ENCODE data around the gene HMGB1. TPM values are rescaled to one million over a fixed set of nuclear protein-coding genes. Genes with fewer than 3 reads are reported as not detected.

HMGB1 gene
- total RNA-seq (2014; rRNA removed; shearing (Covaris generic)): 667 and 727 TPM in 2 replicates
- polyA plus RNA-seq (2015; cell fraction: cytosol; rRNA removed): 650 and 795 TPM in 2 replicates
- 668 and 716 TPM in 2 replicates for polyA plus RNA-seq (2015; cell fraction: nucleus; rRNA removed)

GRCh38 chr13:30465593-30466357 lies at the start of gene HMGB1:
HMGB1 (minus strand) TSS chr13:30465936; CDS start chr13:30463680, 2,256 bp downstream.
- peak; percentile 99 for DNase-seq (ENCODE audit: low read depth)

- no peak for DNase-seq (ENCODE audit: low read depth)
Observed at GRCh38 chr13:30510811-30511371, 45.2 kb upstream of the HMGB1 start.

GRCh38 chr13:30510091-30510490 lies 44.4 kb upstream of the HMGB1 start:
- DNase-seq (ENCODE audit: low read depth): no peak

GRCh38 chr13:30509254-30510050 lies 43.7 kb upstream of the HMGB1 start:
- no peak for DNase-seq (ENCODE audit: low read depth)

GRCh38 chr13:30504081-30504480 lies 38.3 kb upstream of the HMGB1 start:
- DNase-seq (ENCODE audit: low read depth): no peak

- DNase-seq (ENCODE audit: low read depth): no peak
Observed at GRCh38 chr13:30502237-30502636, 36.5 kb upstream of the HMGB1 start.

DNA sequence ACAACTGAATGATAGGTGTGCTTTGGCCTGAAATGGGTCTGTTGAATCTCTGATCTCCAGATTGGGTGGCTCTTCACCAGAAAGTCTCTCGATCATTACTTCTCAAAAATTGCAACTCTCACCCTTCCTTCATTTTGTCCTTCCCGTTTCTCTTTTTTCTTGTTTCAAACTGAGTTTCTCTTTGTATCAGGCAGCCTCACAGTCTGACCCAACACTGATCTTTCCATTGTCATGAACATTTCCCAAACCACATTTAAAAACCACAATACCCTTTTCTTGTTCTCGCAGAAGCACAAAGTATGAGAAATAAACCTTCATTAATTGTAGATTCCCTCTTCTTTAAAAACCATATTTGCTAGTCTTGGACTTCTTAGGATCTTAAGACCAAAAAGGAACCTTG lies 33.6 kb upstream of the HMGB1 start:
- no peak for DNase-seq (ENCODE audit: low read depth)

GRCh38 chr13:30496147-30496546 lies 30.4 kb upstream of the HMGB1 start:
- DNase-seq (ENCODE audit: low read depth): no peak

DNA sequence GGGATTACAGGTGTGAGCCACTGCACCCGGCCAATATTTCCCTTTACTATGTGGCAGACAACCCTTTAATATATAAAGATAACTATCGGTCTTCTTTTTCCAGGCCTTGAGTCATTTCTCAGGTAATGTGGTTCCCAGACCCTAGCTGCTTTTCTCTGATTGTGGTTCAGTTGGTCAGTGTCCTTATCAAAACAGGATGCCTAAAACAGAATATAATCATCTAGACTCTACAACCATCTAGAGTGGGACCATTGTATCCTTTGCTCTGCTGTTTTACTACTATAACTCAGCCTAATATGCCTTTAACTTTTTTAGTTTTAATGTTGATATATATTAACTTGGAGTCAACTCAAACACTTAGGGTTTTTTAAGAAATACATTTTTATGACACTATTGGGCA lies 30.0 kb upstream of the HMGB1 start:
- no peak for DNase-seq (ENCODE audit: low read depth)

DNA sequence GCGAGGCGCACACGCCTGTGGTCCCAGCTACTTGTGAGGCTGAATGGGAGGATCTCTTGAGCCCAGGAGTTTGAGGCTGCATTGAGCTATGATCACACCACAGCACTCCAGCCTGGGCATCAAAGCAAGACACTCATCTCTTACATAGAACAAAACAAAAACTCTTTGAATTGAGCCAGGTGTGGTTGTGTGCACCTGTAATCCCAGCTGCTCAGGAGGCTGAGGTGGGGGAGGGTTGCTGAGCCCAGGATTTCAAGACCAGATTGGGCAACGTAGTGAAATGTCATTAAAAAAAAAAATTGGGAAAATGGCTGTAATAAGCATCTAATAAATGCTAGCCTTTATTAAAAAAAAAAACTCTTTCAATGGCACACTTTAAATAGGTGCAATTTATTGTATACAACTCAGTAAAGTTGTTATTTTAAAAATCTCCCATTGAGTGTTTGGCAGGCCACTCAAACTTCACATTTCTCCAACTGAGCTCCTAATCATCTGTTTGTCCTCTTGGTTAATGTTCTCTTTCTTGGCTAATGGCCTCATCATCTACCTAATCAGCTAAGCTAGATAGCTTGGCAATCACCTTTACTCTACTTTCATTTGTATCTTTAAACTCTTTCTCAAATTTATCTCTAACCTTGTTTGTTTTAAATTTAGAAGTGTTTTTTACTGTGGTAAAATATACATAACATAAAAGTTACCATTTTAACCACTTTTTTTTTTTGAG lies 28.1 kb upstream of the HMGB1 start:
- DNase-seq (ENCODE audit: low read depth): no peak

DNA sequence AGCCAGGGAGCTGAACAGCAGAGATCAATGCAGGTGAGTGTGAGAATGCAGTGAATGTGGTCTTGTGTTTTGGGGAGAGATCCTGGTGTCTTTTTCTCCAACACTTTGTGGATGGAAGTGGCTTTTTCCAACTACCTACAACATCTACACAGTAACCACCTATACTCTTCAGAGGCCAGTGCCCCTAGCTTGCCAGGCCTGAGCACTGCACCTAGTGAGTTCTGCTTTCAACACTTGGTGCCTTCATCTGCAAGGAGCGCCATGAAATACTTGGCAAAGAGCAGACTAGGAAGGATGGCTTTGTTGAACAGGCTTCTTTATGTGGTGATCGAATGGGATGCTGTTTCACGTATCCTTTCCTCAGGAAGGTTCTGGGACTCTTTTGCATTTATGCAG lies 21.3 kb upstream of the HMGB1 start:
- DNase-seq (ENCODE audit: low read depth): no peak

DNA sequence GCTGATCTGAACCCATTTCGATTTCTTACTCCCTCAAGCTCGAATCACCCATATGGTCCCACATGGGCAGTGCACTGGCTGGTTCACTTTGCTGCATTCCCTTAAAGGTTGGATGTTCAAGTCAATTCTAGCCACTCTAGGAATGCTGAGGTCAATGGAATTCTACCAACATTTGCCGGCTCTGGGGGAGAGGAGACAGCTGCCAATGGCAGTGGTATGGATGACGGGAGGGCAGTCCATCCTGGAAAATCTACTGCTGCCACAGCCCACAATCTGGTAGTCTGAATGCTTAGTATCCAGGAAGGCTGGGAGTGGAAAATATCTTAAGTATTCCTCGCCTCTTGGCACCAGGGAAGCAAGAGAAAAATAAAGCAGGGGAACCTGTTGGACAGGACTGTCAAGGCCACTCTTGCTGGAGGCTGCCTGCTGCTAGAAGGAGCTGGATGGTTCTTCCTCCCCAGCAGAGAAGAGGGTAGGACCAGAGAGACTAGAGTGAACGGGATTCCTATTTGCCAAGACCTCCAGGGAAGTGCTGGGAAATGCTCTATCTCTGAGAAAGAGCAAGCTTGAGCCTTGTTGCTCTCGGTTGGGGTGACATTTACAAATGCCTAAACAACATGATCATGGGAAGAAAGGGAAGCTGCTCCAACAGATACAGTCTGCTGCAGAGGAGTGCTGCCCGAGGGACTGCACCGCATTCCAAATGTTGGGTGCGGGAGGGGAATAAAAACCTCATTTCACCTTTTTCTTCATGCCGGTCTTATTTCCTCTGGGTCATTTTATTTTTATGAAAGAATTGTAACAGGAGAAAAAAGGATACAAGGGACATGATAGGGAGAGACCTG lies 20.7 kb upstream of the HMGB1 start:
- no peak for DNase-seq (ENCODE audit: low read depth)

GRCh38 chr13:30481241-30481760 lies 15.6 kb upstream of the HMGB1 start:
- DNase-seq (ENCODE audit: low read depth): no peak

DNA sequence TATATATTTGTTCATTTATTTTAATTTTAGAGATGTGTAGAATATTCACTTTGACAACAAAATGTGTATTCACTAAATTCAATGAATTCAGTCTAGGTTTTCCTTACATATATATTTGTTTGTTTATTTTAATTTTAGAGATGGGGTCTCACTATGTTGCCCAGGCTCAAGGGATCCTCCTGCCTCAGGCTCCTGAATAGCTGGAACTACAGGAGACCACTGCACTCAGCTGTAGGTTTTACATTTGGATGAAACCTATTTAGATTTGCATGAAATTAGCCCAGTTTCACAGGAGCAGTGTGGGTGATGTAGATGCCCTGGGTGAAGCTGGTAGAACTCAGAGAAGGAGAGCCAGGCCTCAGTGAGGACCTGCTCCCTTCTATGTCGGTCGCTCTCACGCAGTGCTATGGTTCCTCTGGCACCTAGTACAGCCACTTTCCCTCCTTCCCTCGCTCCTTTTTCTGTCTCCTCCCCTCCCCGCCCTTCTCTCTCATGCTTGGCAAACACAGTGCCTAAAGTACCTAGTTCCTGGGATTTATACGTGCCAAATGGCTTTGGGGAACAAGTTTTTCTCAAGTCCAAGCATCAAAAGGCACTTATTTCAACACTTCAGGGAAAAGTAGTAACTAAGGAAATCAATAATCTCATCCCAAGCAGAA lies 14.7 kb upstream of the HMGB1 start:
- DNase-seq (ENCODE audit: low read depth): no peak

- DNase-seq (ENCODE audit: low read depth): no peak
Observed at GRCh38 chr13:30479883-30480219, 14.1 kb upstream of the HMGB1 start.

- DNase-seq (ENCODE audit: low read depth): no peak
Observed at GRCh38 chr13:30479154-30479882, 13.6 kb upstream of the HMGB1 start.

DNA sequence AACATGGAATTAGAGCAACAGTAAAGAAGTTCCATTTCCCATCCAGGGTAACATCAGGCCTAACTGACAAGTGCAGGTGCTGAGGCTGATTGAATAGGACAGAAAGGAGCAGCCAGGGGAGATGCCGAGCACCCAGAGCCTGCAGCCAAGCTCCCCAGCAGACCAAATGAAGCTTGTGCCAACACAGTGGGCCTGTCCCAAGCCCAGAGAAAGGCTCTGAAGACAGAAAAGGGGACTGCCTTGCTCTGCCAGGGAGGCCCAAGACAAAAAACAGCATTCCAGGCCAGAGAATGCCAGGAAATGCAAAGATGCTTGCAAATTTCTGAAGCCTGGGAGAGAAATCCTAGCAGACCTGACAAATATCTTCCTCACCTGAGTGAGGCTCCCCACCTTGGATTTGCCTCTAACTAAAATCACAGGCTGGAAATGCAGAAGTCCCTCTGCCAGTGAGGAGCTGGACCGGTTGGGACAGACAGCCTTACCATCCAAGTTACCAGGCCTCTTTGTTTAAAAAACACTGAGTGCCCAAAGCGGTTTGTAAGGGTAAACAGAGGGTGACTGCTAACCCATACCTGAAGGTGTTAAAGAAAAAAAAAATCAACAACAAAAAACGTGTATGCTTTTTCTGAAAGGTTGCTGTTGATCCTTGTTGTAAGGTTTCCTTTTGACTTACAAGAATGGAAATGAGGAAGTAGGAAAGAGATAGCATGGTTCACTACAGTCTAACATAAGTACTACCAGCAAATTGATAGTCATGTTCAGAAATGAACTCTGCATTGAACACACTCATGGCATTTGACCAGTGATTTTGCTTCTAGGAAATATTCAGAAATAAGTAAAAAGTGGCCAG lies 11.8 kb upstream of the HMGB1 start:
- DNase-seq (ENCODE audit: low read depth): no peak

DNA sequence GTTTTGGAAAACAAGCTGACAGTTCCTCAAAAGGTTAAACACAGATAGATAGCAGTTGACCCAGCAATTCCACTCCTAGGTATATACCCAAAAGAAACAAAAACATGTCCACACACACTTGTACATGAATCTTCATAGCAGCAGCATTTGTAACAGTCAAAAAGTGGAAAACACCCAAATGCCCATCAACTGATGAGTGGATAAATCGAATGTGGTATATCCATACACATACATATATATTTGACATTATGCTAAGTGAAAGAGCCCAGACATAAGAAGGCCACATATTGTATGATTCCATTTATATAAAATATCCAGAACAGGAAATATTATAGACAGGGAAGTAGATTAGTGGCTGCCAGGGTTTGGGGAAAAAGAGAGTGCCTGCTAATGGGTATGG lies 7.9 kb upstream of the HMGB1 start:
- DNase-seq (ENCODE audit: low read depth): no peak

All from HT1080 (cell line).